Measurements from ENCODE around the gene COLEC12.

Gene COLEC12

DNA sequence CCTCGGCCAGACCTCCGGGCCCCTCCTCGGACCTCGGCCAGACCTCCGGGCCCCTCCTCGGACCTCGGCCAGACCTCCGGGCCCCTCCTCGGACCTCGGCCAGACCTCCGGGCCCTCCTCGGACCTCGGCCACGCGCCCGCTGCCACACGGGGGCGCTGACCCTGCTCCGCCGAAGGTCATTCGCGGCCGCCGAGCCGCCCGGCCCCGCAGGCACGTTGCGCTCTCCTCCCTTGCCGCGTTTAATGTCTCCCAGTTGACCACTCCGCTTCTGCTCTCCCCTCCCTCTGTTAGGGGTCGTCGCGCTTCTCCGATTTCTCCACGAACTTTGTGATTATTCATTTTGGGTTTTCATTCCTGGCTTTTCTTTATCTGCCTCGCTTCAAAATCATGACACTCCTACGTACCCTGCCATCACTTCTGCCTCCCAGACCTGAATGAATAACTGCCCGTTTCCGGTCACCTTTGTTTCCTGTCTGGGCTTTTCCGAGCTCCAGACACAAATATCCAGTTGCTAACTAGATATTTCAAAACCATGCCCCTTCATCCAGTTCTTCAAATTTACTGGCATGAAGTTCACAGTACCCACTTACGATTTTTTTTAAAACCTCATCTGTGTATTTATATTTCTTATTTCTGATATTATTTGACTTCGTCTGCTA lies 14.8 kb upstream of the COLEC12 start:
- TF ChIP-seq, protein P1, sequence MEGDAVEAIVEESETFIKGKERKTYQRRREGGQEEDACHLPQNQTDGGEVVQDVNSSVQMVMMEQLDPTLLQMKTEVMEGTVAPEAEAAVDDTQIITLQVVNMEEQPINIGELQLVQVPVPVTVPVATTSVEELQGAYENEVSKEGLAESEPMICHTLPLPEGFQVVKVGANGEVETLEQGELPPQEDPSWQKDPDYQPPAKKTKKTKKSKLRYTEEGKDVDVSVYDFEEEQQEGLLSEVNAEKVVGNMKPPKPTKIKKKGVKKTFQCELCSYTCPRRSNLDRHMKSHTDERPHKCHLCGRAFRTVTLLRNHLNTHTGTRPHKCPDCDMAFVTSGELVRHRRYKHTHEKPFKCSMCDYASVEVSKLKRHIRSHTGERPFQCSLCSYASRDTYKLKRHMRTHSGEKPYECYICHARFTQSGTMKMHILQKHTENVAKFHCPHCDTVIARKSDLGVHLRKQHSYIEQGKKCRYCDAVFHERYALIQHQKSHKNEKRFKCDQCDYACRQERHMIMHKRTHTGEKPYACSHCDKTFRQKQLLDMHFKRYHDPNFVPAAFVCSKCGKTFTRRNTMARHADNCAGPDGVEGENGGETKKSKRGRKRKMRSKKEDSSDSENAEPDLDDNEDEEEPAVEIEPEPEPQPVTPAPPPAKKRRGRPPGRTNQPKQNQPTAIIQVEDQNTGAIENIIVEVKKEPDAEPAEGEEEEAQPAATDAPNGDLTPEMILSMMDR (IDR thresholded peaks at IDR 0.05; ENCODE audit: low read depth, low read length), result no peak
- no peak for DNase-seq (ENCODE audit: extremely low read depth, low read depth)

DNA sequence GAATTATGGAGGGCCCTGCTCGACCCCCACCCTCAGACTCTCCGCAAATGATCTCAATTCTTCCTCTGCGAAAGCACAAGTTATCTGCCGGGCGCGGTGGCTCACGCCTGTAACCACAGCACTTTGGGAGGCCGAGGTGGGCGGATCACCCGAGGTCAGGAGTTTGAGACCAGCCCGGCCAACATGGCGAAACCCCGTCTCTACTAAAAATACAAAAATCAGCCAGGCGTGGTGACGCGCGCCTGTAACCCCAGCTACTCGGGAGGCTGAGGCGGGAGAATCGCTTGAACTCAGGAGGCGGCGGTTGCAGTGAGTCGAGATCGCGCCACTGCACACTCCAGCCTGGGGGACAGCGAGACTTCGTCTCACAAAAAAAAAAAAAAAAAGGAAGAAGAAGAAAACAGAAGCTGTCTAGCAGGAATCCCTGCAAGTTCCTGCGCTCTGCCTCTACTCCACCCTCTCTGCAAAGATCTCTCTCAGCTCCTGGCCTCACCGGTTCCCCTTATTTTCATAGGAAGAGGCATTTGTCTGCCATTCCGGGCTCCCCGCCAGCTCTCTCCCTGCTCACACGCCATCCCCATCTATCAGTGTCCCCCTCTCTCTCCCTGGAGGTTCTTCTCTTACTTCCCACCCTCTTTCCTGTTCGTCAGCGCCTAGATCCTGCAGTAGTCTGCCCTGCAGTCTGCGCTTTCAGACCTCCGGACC lies 13.5 kb upstream of the COLEC12 start:
- TF ChIP-seq, protein P1 (IDR thresholded peaks at IDR 0.05; ENCODE audit: low read depth, low read length), result no peak
- no peak for DNase-seq (ENCODE audit: extremely low read depth, low read depth)

DNA sequence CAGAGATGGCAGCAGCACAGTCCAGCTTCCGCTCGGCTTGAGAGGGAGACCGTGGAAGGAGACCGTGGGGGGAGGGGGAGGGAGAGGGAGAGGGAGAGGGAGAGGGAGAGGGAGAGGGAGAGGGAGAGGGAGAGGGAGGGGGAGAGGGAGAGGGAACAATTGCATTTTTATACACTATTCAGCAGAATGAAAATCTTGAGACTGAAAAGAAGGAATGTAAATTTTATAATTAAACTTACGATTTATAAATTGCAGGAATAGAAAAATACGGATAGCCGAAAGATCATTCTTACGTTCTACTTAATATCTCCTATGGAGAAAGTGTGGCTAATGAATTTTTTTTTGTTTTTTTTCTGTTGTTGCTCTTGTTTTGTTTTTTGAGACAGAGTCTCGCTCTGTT lies 12.5 kb upstream of the COLEC12 start:
- TF ChIP-seq, protein P1 (IDR thresholded peaks at IDR 0.05; ENCODE audit: low read depth, low read length), result no peak
- DNase-seq (ENCODE audit: extremely low read depth, low read depth), result no peak

GRCh38 chr18:508835-509234 lies 8.3 kb upstream of the COLEC12 start:
- no peak for DNase-seq (ENCODE audit: extremely low read depth, low read depth)
- TF ChIP-seq, protein P1 (IDR thresholded peaks at IDR 0.05; ENCODE audit: low read depth, low read length), result no peak

DNA sequence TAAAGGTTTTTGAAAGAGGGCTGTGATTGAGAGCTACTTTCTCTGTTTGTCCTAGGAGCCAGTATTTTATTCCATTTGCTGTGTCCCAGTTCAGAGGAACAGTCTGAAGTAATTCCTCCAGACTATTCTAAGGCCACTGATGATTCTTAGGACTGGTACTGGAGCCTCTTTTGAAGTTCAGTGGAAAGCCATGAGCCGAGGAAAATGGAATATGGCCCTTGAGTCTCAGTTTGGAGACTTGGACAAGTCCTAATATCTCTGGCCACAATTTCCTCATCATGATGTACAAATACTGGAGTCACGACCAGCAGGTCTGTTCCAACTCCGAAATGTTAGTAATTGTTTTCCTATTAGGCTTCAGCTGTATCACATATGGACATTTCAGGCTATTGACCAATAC lies 7.1 kb upstream of the COLEC12 start:
- no peak for DNase-seq (ENCODE audit: extremely low read depth, low read depth)
- TF ChIP-seq, protein P1 (IDR thresholded peaks at IDR 0.05; ENCODE audit: low read depth, low read length), result no peak

DNA sequence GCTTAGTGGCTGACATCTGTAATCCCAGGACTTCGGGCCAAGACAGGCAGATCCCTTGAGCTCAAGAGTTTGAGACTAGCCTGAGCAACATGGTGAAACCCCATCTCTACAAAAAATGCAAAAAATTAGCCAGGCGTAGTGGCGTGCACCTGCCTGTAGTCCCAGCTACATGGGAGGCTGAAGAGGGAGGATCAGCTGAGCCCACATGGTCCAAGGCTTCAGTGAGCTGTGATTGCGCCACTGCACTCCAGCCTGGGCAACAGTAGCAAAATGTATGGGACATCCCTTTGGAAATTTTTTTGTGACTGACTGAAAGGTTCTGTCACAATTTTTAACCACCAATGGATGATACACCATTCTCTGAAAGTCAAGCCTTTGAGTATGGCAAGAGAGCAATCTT lies 6.3 kb upstream of the COLEC12 start:
- TF ChIP-seq, protein P1 (IDR thresholded peaks at IDR 0.05; ENCODE audit: low read depth, low read length), result no peak
- DNase-seq (ENCODE audit: extremely low read depth, low read depth), result no peak

DNA sequence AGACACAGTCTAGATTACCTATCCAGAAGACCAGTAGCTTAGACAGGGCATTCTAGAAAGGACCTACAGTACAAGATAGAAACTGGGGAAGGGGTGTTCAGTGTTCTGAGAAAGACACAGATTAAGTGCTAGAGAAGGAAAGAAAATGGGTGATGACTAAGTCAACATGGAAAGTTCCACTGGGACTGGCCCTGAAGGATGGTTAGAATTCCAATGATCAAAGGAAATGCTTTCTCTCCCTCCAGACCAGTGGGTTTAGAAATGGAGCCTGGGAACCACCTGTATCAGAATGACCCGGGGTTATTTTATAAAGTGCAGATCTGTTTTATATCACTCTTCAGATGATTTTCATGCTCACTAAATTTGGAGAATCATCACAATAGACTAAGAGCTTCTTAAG lies 5.8 kb upstream of the COLEC12 start:
- TF ChIP-seq, protein P1 (IDR thresholded peaks at IDR 0.05; ENCODE audit: low read depth, low read length), result no peak
- no peak for DNase-seq (ENCODE audit: extremely low read depth, low read depth)
